ENCODE measurements around the gene MARCHF2.
"Not testable (repeated sequence)": the region's sequence is repeated elsewhere in the genome, so short reads cannot be mapped to it uniquely, and the experiment has no call there.

The MARCHF2 gene

GRCh38 chr19:8403820-8404109 is 9.3 kb upstream of the MARCHF2 start:
- Histone ChIP-seq H3K27me3 (ENCODE audit: control insufficient read depth, insufficient read depth, low read length) (no peaks in the 10 kb centered on the region), H3K27ac (ENCODE audit: low read depth, low read length) (no peak overlapping the region), H3K4me1 (ENCODE audit: control insufficient read depth, insufficient read depth, low read length) (no peaks in the 10 kb centered on the region), H3K9ac (ENCODE audit: low read length) (no peak overlapping the region), H3K4me3 (ENCODE audit: low read length) (peak overlapping the region; percentile 21), H3K36me3 (ENCODE audit: control insufficient read depth, insufficient read depth, low read length) (peaks cover 19% of the 10 kb centered on the region)

DNA sequence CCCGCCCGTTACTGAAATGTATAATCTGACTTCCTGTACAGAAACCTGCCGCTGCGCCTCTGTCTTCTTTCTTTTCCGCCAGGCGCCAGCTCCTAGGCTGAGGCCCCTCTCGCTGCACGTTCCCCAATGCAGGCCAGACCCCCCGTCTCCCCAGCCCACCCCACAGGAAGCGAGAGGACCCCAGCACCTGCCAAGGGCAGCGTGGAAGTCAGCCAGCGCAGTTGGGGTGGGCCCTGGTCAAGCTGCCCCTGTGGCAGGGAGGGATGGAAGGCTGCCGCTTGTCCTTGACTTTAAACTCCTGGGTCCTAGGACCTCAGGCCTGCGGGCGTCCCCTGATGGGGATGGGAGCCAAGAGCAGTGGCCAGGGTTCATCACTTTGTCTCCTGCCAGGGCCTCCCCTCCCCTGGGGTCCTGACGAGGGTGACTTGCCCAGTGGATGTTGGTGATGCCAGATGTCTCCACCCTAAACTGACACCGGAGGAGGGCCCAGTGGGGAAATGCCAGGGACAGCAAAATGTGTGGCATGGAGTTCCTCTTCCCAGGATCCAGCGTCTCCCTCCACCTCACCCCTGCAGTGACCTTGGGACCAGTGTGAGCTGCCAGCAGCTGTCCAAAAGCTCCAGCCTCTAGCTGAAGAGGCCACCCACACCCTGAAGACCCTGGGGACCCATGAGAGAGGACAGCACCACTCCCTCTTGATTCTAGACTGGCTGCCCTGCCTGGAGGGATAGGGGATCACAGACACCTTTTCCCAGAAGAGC is 8.5 kb upstream of the MARCHF2 start:
- no peaks in the 10 kb centered on the region for H3K4me1 ChIP-seq (ENCODE audit: control insufficient read depth, insufficient read depth, low read length)
- peaks cover 17% of the 10 kb centered on the region for H3K36me3 ChIP-seq (ENCODE audit: control insufficient read depth, insufficient read depth, low read length)
- no peak overlapping the region for H3K9ac ChIP-seq (ENCODE audit: low read length)
- H3K27ac ChIP-seq (ENCODE audit: low read depth, low read length) = no peak overlapping the region
- H3K27me3 ChIP-seq (ENCODE audit: control insufficient read depth, insufficient read depth, low read length) = no peaks in the 10 kb centered on the region
- no peak overlapping the region for H3K4me3 ChIP-seq (ENCODE audit: low read length)

DNA sequence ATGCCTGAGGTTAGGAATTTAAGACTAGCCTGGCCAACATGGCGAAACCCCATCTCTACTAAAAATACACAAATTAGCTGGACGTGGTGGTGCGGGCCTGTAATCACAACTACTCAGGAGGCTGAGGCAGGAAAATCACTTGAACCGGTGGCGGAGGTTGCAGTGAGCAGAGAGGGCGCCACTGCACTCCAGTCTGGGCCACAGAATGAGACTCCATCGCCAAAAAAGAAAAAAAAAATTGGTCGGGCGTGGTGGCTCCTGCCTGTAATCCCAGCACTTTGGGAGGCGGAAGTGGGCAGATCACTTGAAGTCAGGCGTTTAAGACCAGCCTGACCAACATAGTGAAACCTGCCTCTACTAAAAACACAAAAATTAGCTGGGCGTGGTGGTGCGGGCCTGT is 2.4 kb upstream of the MARCHF2 start:
- H3K4me1 ChIP-seq (ENCODE audit: control insufficient read depth, insufficient read depth, low read length); H3K36me3 ChIP-seq (ENCODE audit: control insufficient read depth, insufficient read depth, low read length); H3K4me3 ChIP-seq (ENCODE audit: low read length); H3K27ac ChIP-seq (ENCODE audit: low read depth, low read length); H3K27me3 ChIP-seq (ENCODE audit: control insufficient read depth, insufficient read depth, low read length); H3K9ac ChIP-seq (ENCODE audit: low read length): not testable (repeated sequence)

DNA sequence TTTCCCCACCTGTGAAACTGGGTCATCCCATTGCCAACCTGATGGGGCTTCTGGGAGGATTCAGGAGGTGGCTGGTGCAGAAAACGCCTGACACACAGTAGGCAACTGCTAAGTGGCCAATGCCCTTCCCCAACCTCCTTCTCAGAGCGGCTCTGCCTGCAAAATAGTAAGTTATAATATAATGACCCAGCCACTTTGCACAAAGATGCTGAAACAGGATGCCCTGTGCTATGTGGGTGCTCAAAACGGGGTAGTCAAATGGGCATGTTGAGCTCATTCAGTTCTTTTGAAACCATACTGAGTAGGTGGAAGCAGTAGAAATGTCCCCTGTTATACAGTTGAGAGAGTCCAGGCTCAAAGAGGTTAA is 507 bp downstream of the MARCHF2 start:
- H3K27ac ChIP-seq (ENCODE audit: low read depth, low read length) = peak overlapping the region; percentile 50
- peak overlapping the region; percentile 93 for H3K4me3 ChIP-seq (ENCODE audit: low read length)
- no peaks in the 10 kb centered on the region for H3K36me3 ChIP-seq (ENCODE audit: control insufficient read depth, insufficient read depth, low read length)
- no peaks in the 10 kb centered on the region for H3K27me3 ChIP-seq (ENCODE audit: control insufficient read depth, insufficient read depth, low read length)
- peaks cover 19% of the 10 kb centered on the region for H3K4me1 ChIP-seq (ENCODE audit: control insufficient read depth, insufficient read depth, low read length)
- H3K9ac ChIP-seq (ENCODE audit: low read length) = peak overlapping the region; percentile 87

DNA sequence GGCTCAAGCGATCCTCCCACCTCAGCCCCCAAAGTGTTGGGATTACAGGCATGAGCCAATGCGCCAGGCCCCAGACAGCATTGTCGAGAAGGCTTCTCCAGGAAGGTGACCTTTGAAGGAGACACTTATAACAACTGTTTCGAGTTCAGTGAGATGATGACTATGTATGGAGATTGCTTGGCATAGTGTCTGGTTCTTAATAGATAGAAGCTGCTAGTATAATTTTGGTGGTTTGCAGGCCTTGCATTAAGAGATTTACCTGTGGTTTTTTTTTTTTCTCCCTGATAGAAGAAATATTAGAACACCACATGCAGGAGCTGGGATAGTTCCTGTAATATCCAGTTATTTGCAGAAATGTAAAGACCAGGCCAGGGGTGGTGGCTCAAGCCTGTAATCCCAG is 3.7 kb downstream of the MARCHF2 start:
- no peak overlapping the region for H3K9ac ChIP-seq (ENCODE audit: low read length)
- no peaks in the 10 kb centered on the region for H3K27me3 ChIP-seq (ENCODE audit: control insufficient read depth, insufficient read depth, low read length)
- peak overlapping the region; percentile 77 for H3K27ac ChIP-seq (ENCODE audit: low read depth, low read length)
- H3K4me3 ChIP-seq (ENCODE audit: low read length) = no peak overlapping the region
- H3K4me1 ChIP-seq (ENCODE audit: control insufficient read depth, insufficient read depth, low read length) = peaks cover 19% of the 10 kb centered on the region
- H3K36me3 ChIP-seq (ENCODE audit: control insufficient read depth, insufficient read depth, low read length) = no peaks in the 10 kb centered on the region

DNA sequence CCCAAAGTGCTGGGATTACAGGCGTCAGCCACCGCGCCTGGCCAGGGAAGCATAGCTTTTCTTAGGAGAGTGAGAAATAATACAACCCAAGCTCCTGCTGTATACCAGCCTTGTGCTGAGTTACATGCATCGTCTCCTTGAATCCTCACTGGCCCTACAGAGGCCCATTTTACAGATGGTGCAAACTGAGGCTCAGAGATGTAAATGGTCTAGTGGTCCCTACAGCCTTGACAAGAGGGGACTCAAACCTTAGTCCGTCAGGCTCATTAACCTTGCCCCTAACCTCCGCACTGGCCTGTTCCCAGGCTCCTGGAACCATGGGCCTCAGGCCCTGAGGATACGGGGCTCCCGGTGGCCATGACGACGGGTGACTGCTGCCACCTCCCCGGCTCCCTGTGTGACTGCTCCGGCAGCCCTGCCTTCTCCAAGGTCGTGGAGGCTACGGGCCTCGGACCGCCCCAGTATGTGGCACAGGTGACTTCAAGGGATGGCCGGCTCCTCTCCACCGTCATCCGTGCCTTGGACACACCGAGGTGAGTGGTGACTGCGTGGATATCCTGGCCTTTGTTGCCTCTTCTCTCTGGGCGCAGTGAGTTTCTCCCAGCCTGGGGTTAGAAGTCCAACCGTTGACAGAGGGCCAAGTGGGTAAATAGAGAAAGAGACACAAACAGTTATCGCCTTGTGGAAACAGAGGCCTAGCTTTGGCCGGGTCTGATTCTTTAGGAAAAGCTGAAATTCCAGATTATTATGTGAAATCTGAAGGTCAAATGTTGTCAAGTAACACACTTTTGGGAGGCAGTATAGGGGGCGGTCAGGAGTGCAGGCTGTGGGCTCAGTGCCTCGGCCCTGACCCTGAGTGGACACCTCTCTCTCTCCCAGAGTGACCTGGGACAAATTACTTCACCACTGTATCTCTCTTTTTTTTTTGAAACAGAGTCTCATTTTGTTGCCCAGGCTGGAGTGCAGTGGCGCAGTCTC is 8.7 kb downstream of the MARCHF2 start:
- H3K9ac ChIP-seq (ENCODE audit: low read length) = no peak overlapping the region
- no peak overlapping the region for H3K4me3 ChIP-seq (ENCODE audit: low read length)
- peaks cover 15% of the 10 kb centered on the region for H3K4me1 ChIP-seq (ENCODE audit: control insufficient read depth, insufficient read depth, low read length)
- H3K27ac ChIP-seq (ENCODE audit: low read depth, low read length) = no peak overlapping the region
- no peaks in the 10 kb centered on the region for H3K27me3 ChIP-seq (ENCODE audit: control insufficient read depth, insufficient read depth, low read length)
- peaks cover 3% of the 10 kb centered on the region for H3K36me3 ChIP-seq (ENCODE audit: control insufficient read depth, insufficient read depth, low read length)

DNA sequence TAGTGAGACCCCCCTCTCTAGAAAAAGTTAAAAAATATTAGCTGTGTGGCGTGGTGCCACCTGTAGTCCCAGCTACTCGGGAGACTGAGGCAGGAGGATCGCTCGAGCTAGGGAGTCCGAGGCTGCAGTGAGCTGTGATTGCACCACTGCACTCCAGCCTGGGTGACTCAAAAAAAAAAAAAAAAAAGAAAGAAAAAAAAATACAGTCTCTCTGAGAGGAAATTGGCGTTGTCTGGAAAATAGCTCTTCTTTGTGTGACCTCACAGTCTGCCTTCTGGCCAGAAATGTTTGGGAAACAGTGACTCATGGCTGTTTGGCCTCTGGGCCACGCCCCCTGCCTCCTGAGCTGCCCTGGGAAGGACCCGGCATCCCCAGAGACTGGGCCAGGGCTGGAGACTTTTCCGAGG is 10.7 kb downstream of the MARCHF2 start:
- H3K27me3 ChIP-seq (ENCODE audit: control insufficient read depth, insufficient read depth, low read length) = no peaks in the 10 kb centered on the region
- peaks cover 3% of the 10 kb centered on the region for H3K36me3 ChIP-seq (ENCODE audit: control insufficient read depth, insufficient read depth, low read length)
- no peak overlapping the region for H3K9ac ChIP-seq (ENCODE audit: low read length)
- H3K4me1 ChIP-seq (ENCODE audit: control insufficient read depth, insufficient read depth, low read length) = peaks cover 8% of the 10 kb centered on the region
- peak overlapping the region; percentile 84 for H3K27ac ChIP-seq (ENCODE audit: low read depth, low read length)
- peak overlapping the region; percentile 9 for H3K4me3 ChIP-seq (ENCODE audit: low read length)

DNA sequence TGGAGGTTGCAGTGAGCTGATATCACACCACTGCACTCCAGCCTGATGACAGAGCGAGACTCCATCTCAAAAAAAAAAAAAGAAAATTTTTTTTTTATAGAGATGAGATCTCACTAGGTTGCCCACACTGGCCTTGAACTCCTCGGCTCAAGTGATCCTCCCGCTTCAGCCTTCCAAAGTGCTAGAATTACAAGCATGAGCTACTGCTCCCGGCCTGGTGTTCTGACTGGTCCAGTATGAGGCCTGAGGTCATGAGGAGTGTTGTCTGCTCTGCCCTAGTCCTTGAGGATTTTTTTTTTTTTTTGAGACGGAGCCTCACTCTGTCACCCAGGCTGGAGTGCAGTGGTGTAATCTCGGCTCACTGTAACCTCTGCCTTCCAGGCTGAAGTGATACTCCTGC is 12.2 kb downstream of the MARCHF2 start:
- H3K27me3 ChIP-seq (ENCODE audit: control insufficient read depth, insufficient read depth, low read length); H3K9ac ChIP-seq (ENCODE audit: low read length); H3K4me1 ChIP-seq (ENCODE audit: control insufficient read depth, insufficient read depth, low read length); H3K4me3 ChIP-seq (ENCODE audit: low read length); H3K36me3 ChIP-seq (ENCODE audit: control insufficient read depth, insufficient read depth, low read length); H3K27ac ChIP-seq (ENCODE audit: low read depth, low read length): not testable (repeated sequence)

DNA sequence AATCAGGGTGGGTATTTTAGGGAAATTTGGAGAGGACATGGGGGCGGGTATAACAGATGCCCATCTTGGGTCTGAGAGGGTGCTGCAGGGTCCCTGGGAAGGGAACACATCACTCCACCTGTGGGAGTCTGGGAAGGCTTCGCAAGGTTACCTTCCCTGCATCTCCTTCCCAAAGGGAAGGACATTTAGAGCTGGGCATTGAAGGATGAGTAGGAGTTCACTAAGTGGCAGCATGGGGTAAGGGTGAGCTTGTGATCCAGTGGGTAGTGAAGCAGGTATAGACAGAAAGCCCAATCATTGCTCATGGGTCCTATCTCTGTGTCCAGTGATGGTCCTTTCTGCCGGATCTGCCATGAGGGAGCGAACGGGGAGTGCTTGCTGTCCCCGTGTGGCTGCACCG is 13.2 kb downstream of the MARCHF2 start:
- Histone ChIP-seq H3K4me1 (ENCODE audit: control insufficient read depth, insufficient read depth, low read length) (peaks cover 8% of the 10 kb centered on the region), H3K9ac (ENCODE audit: low read length) (no peak overlapping the region), H3K4me3 (ENCODE audit: low read length) (no peak overlapping the region), H3K27me3 (ENCODE audit: control insufficient read depth, insufficient read depth, low read length) (no peaks in the 10 kb centered on the region), H3K27ac (ENCODE audit: low read depth, low read length) (no peak overlapping the region), H3K36me3 (ENCODE audit: control insufficient read depth, insufficient read depth, low read length) (peaks cover 7% of the 10 kb centered on the region)

GRCh38 chr19:8429044-8429443 is 15.9 kb downstream of the MARCHF2 start:
- no peak overlapping the region for H3K4me3 ChIP-seq (ENCODE audit: low read length)
- H3K27me3 ChIP-seq (ENCODE audit: control insufficient read depth, insufficient read depth, low read length) = no peaks in the 10 kb centered on the region
- peaks cover 2% of the 10 kb centered on the region for H3K4me1 ChIP-seq (ENCODE audit: control insufficient read depth, insufficient read depth, low read length)
- H3K9ac ChIP-seq (ENCODE audit: low read length) = no peak overlapping the region
- no peak overlapping the region for H3K27ac ChIP-seq (ENCODE audit: low read depth, low read length)
- peaks cover 7% of the 10 kb centered on the region for H3K36me3 ChIP-seq (ENCODE audit: control insufficient read depth, insufficient read depth, low read length)

DNA sequence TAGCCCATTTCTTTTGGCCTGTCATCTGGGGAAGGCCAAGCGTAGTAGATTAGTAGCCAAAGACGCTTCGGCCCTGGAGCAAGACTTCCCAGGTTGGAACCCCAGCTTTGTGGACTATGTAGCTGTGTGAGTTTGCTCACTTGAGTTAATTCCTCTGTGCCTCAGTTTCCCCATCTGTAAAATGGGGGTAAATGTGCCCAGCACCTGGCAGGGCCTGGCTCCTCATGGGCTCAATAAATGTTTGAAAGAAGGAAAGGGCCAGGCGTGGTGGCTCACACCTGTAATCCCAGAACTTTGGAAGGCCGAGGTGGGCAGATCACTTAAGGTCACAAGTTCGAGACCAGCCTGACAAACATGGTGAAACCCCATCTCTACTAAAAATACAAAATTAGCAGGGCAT is 16.7 kb downstream of the MARCHF2 start:
- Histone ChIP-seq H3K36me3 (ENCODE audit: control insufficient read depth, insufficient read depth, low read length) (peaks cover 7% of the 10 kb centered on the region), H3K4me1 (ENCODE audit: control insufficient read depth, insufficient read depth, low read length) (no peaks in the 10 kb centered on the region), H3K4me3 (ENCODE audit: low read length) (no peak overlapping the region), H3K9ac (ENCODE audit: low read length) (no peak overlapping the region), H3K27me3 (ENCODE audit: control insufficient read depth, insufficient read depth, low read length) (no peaks in the 10 kb centered on the region), H3K27ac (ENCODE audit: low read depth, low read length) (no peak overlapping the region)

DNA sequence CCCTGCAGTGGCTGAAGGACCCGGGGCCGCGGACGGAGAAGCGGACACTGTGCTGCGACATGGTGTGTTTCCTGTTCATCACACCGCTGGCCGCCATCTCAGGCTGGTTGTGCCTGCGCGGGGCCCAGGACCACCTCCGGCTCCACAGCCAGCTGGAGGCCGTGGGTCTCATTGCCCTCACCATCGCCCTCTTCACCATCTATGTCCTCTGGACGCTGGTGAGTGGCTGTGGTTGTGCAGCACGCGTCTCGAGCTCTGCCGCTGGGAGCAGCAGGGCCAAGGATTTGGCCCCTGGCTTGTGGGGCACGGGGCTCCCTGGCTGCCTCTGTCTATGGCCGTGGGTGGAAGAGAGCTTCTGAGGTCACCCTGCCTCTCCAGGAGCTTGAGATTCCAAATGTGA is 17.5 kb downstream of the MARCHF2 start:
- H3K9ac ChIP-seq (ENCODE audit: low read length) = no peak overlapping the region
- H3K4me3 ChIP-seq (ENCODE audit: low read length) = no peak overlapping the region
- H3K27me3 ChIP-seq (ENCODE audit: control insufficient read depth, insufficient read depth, low read length) = no peaks in the 10 kb centered on the region
- H3K27ac ChIP-seq (ENCODE audit: low read depth, low read length) = no peak overlapping the region
- H3K4me1 ChIP-seq (ENCODE audit: control insufficient read depth, insufficient read depth, low read length) = no peaks in the 10 kb centered on the region
- peaks cover 7% of the 10 kb centered on the region for H3K36me3 ChIP-seq (ENCODE audit: control insufficient read depth, insufficient read depth, low read length)

GRCh38 chr19:8438236-8438635 is 25.1 kb downstream of the MARCHF2 start:
- Histone ChIP-seq H3K4me1 (ENCODE audit: control insufficient read depth, insufficient read depth, low read length) (no peaks in the 10 kb centered on the region), H3K36me3 (ENCODE audit: control insufficient read depth, insufficient read depth, low read length) (no peaks in the 10 kb centered on the region), H3K9ac (ENCODE audit: low read length) (no peak overlapping the region), H3K27ac (ENCODE audit: low read depth, low read length) (no peak overlapping the region), H3K4me3 (ENCODE audit: low read length) (no peak overlapping the region), H3K27me3 (ENCODE audit: control insufficient read depth, insufficient read depth, low read length) (no peaks in the 10 kb centered on the region)
